ENCODE data around the gene EMC10.

Gene EMC10

DNA sequence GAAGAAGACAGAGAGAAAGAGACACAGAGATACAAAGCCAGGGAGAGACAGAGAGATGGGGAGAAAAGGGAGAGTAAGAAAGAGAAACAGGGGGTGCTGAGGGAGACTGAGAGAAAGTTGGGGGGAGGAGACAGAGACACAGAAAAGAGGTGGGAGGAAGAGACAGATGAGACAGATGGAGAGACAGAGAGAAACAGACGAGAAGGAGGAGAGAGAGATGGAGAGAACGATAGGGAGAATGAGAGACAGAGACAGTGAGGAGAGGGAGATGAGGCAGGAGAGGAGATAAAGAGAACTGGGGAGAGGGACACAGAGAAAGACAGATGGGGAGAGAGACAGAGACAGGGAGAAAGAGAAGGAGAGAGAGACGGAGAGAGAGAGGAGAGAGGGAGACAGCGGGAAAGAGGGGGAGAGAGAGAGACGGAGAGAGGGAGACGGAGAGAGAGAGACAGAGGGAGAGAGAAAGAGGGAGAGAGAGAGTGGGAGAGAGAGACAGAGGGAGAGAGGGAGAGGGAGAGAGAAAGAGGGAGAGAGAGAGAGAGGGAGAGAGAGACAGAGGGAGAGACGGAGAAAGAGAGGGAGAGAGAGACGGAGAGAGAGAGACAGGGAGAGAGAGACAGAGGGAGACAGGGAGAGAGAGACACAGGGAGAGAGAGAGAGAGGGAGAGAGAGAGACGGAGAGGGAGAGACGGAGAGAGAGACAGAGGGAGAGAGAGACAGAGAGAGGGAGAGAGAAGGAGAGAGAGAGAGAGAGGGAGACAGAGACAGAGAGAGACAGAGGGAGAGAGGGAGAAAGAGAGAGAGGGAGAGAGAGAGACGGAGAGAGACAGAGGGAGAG, 22.1 kb downstream of the EMC10 start:
- Histone ChIP-seq H3K27ac (ENCODE audit: extremely low read depth, low read depth, low read length) (no peak overlapping the region), H3K36me3 (ENCODE audit: control insufficient read depth in 2 of 2, insufficient read depth in 1 of 2, low read length in 2 of 2) (no peaks in the 10 kb centered on the region), H3K4me1 (ENCODE audit: control insufficient read depth, insufficient read depth, low read length) (peaks cover 7% of the 10 kb centered on the region), H3K9me3 (ENCODE audit: control insufficient read depth, insufficient read depth, low read depth, low read length) (no peaks in the 10 kb centered on the region), H3K4me3 (ENCODE audit: low read depth, low read length) (no peak overlapping the region)
- ChIA-PET CTCF (no interaction called here), POLR2A (no interaction called here)
- TF ChIP-seq ZNF169 (tag by site-specific recombination; IDR thresholded peaks at IDR 0.05) (peak; percentile 99), ZNF366 (tag by site-specific recombination; conservative IDR thresholded peaks at IDR 0.05) (peak; percentile 97), ZNF596 (tag by site-specific recombination; IDR thresholded peaks at IDR 0.05) (peak; percentile 98), PRDM1 (tag by site-specific recombination; IDR thresholded peaks at IDR 0.05) (peak; percentile 98), ZNF202 (tag by site-specific recombination; IDR thresholded peaks at IDR 0.05; ENCODE audit: borderline replicate concordance) (peak; percentile 94), KLF8 (tag by site-specific recombination; IDR thresholded peaks at IDR 0.05) (no peak)
- TF ChIP-seq, protein P1, sequence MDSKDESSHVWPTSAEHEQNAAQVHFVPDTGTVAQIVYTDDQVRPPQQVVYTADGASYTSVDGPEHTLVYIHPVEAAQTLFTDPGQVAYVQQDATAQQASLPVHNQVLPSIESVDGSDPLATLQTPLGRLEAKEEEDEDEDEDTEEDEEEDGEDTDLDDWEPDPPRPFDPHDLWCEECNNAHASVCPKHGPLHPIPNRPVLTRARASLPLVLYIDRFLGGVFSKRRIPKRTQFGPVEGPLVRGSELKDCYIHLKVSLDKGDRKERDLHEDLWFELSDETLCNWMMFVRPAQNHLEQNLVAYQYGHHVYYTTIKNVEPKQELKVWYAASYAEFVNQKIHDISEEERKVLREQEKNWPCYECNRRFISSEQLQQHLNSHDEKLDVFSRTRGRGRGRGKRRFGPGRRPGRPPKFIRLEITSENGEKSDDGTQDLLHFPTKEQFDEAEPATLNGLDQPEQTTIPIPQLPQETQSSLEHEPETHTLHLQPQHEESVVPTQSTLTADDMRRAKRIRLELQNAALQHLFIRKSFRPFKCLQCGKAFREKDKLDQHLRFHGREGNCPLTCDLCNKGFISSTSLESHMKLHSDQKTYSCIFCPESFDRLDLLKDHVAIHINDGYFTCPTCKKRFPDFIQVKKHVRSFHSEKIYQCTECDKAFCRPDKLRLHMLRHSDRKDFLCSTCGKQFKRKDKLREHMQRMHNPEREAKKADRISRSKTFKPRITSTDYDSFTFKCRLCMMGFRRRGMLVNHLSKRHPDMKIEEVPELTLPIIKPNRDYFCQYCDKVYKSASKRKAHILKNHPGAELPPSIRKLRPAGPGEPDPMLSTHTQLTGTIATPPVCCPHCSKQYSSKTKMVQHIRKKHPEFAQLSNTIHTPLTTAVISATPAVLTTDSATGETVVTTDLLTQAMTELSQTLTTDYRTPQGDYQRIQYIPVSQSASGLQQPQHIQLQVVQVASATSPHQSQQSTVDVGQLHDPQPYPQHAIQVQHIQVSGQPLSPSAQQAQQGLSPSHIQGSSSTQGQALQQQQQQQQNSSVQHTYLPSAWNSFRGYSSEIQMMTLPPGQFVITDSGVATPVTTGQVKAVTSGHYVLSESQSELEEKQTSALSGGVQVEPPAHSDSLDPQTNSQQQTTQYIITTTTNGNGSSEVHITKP (tag by site-specific recombination; IDR thresholded peaks at IDR 0.05) = no peak
- TF ChIP-seq, protein P2, sequence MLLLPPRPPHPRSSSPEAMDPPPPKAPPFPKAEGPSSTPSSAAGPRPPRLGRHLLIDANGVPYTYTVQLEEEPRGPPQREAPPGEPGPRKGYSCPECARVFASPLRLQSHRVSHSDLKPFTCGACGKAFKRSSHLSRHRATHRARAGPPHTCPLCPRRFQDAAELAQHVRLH (tag by site-specific recombination; IDR thresholded peaks at IDR 0.05) = no peak
- TF ChIP-seq, protein P3, sequence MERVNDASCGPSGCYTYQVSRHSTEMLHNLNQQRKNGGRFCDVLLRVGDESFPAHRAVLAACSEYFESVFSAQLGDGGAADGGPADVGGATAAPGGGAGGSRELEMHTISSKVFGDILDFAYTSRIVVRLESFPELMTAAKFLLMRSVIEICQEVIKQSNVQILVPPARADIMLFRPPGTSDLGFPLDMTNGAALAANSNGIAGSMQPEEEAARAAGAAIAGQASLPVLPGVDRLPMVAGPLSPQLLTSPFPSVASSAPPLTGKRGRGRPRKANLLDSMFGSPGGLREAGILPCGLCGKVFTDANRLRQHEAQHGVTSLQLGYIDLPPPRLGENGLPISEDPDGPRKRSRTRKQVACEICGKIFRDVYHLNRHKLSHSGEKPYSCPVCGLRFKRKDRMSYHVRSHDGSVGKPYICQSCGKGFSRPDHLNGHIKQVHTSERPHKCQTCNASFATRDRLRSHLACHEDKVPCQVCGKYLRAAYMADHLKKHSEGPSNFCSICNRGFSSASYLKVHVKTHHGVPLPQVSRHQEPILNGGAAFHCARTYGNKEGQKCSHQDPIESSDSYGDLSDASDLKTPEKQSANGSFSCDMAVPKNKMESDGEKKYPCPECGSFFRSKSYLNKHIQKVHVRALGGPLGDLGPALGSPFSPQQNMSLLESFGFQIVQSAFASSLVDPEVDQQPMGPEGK (tag by site-specific recombination; IDR thresholded peaks at IDR 0.05) = 0 out of 2 replicates have a peak, but pooled peaks have one; percentile 12

DNA sequence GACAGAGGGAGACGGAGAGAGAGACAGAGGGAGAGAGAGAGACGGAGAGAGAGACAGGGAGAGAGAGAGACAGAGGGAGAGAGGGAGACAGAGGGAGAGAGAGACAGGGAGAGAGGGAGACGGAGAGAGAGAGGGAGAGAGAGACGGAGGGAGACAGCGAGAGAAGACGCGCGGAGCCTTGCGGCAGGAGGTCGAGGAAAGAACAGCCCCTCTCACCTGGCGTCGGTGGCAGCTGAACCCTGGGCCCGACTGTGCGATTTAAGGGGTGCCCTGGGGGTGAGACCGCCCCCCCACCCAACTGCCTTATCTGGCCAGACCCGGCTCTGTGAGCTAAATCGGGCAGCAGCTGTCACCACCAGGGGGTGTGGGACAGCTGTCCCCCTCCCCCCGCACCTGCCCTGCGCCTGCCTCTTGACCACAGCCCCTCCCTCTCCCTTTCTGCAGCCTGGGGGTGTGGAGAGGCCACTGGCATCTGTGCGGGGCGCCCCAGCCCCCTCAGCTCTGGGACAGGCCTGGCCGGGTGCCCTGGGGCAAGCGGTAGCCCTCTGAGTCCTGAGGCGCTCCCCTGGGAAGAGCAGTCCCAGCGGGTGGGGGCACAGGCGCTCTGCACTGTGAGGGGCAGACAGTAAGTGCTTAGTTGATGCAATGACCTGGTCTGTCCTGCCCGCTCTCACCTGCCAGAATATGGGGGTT, 23.9 kb downstream of the EMC10 start:
- no peak overlapping the region for H3K27ac ChIP-seq (ENCODE audit: extremely low read depth, low read depth, low read length)
- TF ChIP-seq ZNF121 (tag by site-specific recombination; IDR thresholded peaks at IDR 0.05) = no peak
- TF ChIP-seq, protein P4, sequence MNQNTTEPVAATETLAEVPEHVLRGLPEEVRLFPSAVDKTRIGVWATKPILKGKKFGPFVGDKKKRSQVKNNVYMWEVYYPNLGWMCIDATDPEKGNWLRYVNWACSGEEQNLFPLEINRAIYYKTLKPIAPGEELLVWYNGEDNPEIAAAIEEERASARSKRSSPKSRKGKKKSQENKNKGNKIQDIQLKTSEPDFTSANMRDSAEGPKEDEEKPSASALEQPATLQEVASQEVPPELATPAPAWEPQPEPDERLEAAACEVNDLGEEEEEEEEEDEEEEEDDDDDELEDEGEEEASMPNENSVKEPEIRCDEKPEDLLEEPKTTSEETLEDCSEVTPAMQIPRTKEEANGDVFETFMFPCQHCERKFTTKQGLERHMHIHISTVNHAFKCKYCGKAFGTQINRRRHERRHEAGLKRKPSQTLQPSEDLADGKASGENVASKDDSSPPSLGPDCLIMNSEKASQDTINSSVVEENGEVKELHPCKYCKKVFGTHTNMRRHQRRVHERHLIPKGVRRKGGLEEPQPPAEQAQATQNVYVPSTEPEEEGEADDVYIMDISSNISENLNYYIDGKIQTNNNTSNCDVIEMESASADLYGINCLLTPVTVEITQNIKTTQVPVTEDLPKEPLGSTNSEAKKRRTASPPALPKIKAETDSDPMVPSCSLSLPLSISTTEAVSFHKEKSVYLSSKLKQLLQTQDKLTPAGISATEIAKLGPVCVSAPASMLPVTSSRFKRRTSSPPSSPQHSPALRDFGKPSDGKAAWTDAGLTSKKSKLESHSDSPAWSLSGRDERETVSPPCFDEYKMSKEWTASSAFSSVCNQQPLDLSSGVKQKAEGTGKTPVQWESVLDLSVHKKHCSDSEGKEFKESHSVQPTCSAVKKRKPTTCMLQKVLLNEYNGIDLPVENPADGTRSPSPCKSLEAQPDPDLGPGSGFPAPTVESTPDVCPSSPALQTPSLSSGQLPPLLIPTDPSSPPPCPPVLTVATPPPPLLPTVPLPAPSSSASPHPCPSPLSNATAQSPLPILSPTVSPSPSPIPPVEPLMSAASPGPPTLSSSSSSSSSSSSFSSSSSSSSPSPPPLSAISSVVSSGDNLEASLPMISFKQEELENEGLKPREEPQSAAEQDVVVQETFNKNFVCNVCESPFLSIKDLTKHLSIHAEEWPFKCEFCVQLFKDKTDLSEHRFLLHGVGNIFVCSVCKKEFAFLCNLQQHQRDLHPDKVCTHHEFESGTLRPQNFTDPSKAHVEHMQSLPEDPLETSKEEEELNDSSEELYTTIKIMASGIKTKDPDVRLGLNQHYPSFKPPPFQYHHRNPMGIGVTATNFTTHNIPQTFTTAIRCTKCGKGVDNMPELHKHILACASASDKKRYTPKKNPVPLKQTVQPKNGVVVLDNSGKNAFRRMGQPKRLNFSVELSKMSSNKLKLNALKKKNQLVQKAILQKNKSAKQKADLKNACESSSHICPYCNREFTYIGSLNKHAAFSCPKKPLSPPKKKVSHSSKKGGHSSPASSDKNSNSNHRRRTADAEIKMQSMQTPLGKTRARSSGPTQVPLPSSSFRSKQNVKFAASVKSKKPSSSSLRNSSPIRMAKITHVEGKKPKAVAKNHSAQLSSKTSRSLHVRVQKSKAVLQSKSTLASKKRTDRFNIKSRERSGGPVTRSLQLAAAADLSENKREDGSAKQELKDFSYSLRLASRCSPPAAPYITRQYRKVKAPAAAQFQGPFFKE (tag by site-specific recombination; IDR thresholded peaks at IDR 0.05; ENCODE audit: borderline replicate concordance) = no peak
- no peak for TF ChIP-seq ZNF660 (tag by site-specific recombination; IDR thresholded peaks at IDR 0.05)
- TF ChIP-seq ZBTB7A (tag by site-specific recombination; IDR thresholded peaks at IDR 0.05; ENCODE audit: low read depth) = no peak
- no peak for TF ChIP-seq ZNF155 (tag by site-specific recombination; IDR thresholded peaks at IDR 0.05)
- peak; percentile 96; the same call in 1 of the 2 replicates for TF ChIP-seq ZNF169 (tag by site-specific recombination; IDR thresholded peaks at IDR 0.05)
- TF ChIP-seq, protein P5, sequence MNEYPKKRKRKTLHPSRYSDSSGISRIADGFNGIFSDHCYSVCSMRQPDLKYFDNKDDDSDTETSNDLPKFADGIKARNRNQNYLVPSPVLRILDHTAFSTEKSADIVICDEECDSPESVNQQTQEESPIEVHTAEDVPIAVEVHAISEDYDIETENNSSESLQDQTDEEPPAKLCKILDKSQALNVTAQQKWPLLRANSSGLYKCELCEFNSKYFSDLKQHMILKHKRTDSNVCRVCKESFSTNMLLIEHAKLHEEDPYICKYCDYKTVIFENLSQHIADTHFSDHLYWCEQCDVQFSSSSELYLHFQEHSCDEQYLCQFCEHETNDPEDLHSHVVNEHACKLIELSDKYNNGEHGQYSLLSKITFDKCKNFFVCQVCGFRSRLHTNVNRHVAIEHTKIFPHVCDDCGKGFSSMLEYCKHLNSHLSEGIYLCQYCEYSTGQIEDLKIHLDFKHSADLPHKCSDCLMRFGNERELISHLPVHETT (tag by site-specific recombination; IDR thresholded peaks at IDR 0.05) = no peak
- TF ChIP-seq ZNF843 (tag by site-specific recombination; IDR thresholded peaks at IDR 0.05) = no peak
- no peak for TF ChIP-seq ZFP3 (tag by site-specific recombination; IDR thresholded peaks at IDR 0.05; ENCODE audit: low read depth)

More for the DNA sequence above, 23.9 kb downstream of the EMC10 start:
- ChIA-PET POLR2A (interaction anchor here (0.5 to 0.7 kb wide), 2 partner anchors 11 to 108 kb away, joined by 3 read pairs; partner anchors contain the start of gene JOSD2), CTCF (interaction anchor here (0.5 to 2.3 kb wide), 5 partner anchors 13 to 596 kb away, joined by 3 to 8 read pairs (median 3); no protein-coding TSS in a partner anchor)
- Histone ChIP-seq H3K4me1 (ENCODE audit: control insufficient read depth, insufficient read depth, low read length) (peaks cover 7% of the 10 kb centered on the region), H3K4me3 (ENCODE audit: low read depth, low read length) (no peak overlapping the region), H3K36me3 (ENCODE audit: control insufficient read depth in 2 of 2, insufficient read depth in 1 of 2, low read length in 2 of 2) (no peaks in the 10 kb centered on the region; a peak in 1 of 3 replicates), H3K9me3 (ENCODE audit: control insufficient read depth, insufficient read depth, low read depth, low read length) (no peaks in the 10 kb centered on the region)

All from HEK293 (cell line).